SK-N-SH treated with all-trans-retinoic acid at 6 μM for 48 hours (cell line): Measurements from ENCODE around the gene FHIT.

ENCODE experiments used
- ATAC-seq: fragments of 200-7000 bp; cut with Tn5 transposase; 3 replicates; pipeline ENCODE4 v1.9.1; 2020; ENCODE audit warnings: mild to moderate bottlenecking, moderate library complexity
- BACH2 ChIP-seq: fragments of 250-450 bp; sonication (Bioruptor Pico); IDR thresholded peaks from 2 replicates; pipeline ENCODE4 v1.9.0; 2021; ENCODE audit warnings: mild to moderate bottlenecking, borderline replicate concordance
- CREB5 ChIP-seq: fragments of 250-450 bp; sonication (Bioruptor Pico); IDR thresholded peaks from 2 replicates; pipeline ENCODE4 v1.5.1; 2020; ENCODE audit warnings: low read depth, mild to moderate bottlenecking, moderate library complexity
- CSDC2 ChIP-seq: fragments of 250-450 bp; sonication (Bioruptor Pico); IDR thresholded peaks from 2 replicates; pipeline ENCODE4 v1.5.0; 2020; ENCODE audit warnings: mild to moderate bottlenecking, moderate library complexity
- GLIS3 ChIP-seq: fragments of 250-450 bp; sonication (Bioruptor Pico); IDR thresholded peaks from 2 replicates; pipeline ENCODE4 v1.5.0; 2020; ENCODE audit warnings: mild to moderate bottlenecking, moderate library complexity
- ISL1 ChIP-seq: fragments of 250-450 bp; sonication (Bioruptor Pico); IDR thresholded peaks from 2 replicates; pipeline ENCODE4 v2.1.2; 2022; ENCODE audit warnings: mild to moderate bottlenecking, moderate library complexity
- OSR1 ChIP-seq: fragments of 250-450 bp; sonication (Bioruptor Pico); IDR thresholded peaks from 2 replicates; pipeline ENCODE4 v1.8.0; 2022; ENCODE audit warnings: moderate library complexity, mild to moderate bottlenecking, inconsistent platforms
- PATZ1 ChIP-seq: fragments of 250-450 bp; sonication (Bioruptor Pico); IDR thresholded peaks from 2 replicates; pipeline ENCODE4 v1.8.0; 2020; ENCODE audit warnings: mild to moderate bottlenecking, moderate library complexity, borderline replicate concordance
- POU6F1 ChIP-seq: fragments of 250-450 bp; sonication (Bioruptor Pico); IDR thresholded peaks from 2 replicates; pipeline ENCODE4 v1.8.0; 2021; ENCODE audit warnings: low read depth, mild to moderate bottlenecking, moderate library complexity, borderline replicate concordance
- PPARA ChIP-seq: fragments of 250-450 bp; sonication (Bioruptor Pico); IDR thresholded peaks from 2 replicates; pipeline ENCODE4 v1.5.0; 2020; ENCODE audit warnings: mild to moderate bottlenecking, borderline replicate concordance
- RARB ChIP-seq: fragments of 250-450 bp; sonication (Bioruptor Pico); IDR thresholded peaks from 2 replicates; pipeline ENCODE4 v1.8.0; 2021; ENCODE audit warnings: mild to moderate bottlenecking, moderate library complexity
- SNAI2 ChIP-seq: fragments of 250-450 bp; sonication (Bioruptor Pico); IDR thresholded peaks from 2 replicates; pipeline ENCODE4 v1.5.0; 2020; ENCODE audit warnings: mild to moderate bottlenecking, moderate library complexity
- TCF4 ChIP-seq: fragments of 250-450 bp; sonication (Bioruptor Pico); IDR thresholded peaks from 2 replicates; pipeline ENCODE4 v1.8.0; 2021; ENCODE audit warnings: mild to moderate bottlenecking, moderate library complexity, borderline replicate concordance
- TOX ChIP-seq: fragments of 250-450 bp; sonication (Bioruptor Pico); IDR thresholded peaks from 2 replicates; pipeline ENCODE4 v1.8.0; 2021; ENCODE audit warnings: mild to moderate bottlenecking, moderate library complexity, borderline replicate concordance
- ZC3H10 ChIP-seq: fragments of 250-450 bp; sonication (Bioruptor Pico); IDR thresholded peaks from 2 replicates; pipeline ENCODE4 v1.5.1; 2021; ENCODE audit warnings: mild to moderate bottlenecking, moderate library complexity
- ZFP3 ChIP-seq: fragments of 250-450 bp; sonication (Bioruptor Pico); IDR thresholded peaks from 2 replicates; pipeline ENCODE4 v1.5.0; 2020; ENCODE audit warnings: mild to moderate bottlenecking, moderate library complexity
- ZFP30 ChIP-seq: fragments of 450-650 bp; formaldehyde crosslinking; IDR thresholded peaks from 2 replicates; pipeline ENCODE4 v1.5.0; 2022; ENCODE audit warnings: mild to moderate bottlenecking, moderate library complexity
- ZNF8 ChIP-seq: fragments of 450-650 bp; formaldehyde crosslinking; IDR thresholded peaks from 2 replicates; pipeline ENCODE4 v1.5.0; 2020; ENCODE audit warnings: mild to moderate bottlenecking, moderate library complexity
- TF ChIP-seq, protein P1 (sequence below): fragments of 250-450 bp; sonication (Bioruptor Pico); IDR thresholded peaks from 2 replicates; pipeline ENCODE4 v1.5.1; 2021; ENCODE audit warnings: mild to moderate bottlenecking, moderate library complexity
- TF ChIP-seq, protein P2 (sequence below): fragments of 250-450 bp; sonication (Bioruptor Pico); IDR thresholded peaks from 2 replicates; pipeline ENCODE4 v1.5.0; 2020; ENCODE audit warnings: mild to moderate bottlenecking, moderate library complexity

Gene FHIT

DNA sequence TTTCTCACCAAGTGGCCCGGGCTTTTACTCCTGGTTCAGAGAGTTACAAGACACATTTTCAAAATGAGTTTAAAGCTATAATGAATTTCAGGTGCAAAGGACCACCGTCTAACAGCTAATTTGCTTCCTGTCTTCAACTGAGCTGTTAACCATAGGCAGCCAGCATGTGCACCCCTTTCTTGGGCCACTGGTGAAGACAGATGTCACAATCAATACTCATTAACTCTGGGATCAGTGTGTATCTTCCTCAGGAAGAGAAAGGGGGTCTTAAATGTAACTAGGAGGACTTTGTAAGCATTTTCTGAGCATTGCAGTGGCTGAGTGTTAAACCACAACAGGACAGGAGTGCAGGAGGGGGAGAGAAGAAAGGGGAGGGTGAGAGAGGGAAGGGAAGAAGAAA is 1450.8 kb downstream of the FHIT start (continued):
- TF ChIP-seq PATZ1 (CRISPR knock-in tag) = no peak
- TF ChIP-seq GLIS3 = no peak
- no peak for TF ChIP-seq TCF4
- no peak for TF ChIP-seq RARB (CRISPR knock-in tag)
- TF ChIP-seq CREB5 = no peak
- TF ChIP-seq ISL1 = no peak
- TF ChIP-seq ZNF8 (CRISPR knock-in tag) = no peak
- TF ChIP-seq OSR1 (CRISPR knock-in tag) = no peak
- TF ChIP-seq, all 23 proteins: peak for 0

GRCh38 chr3:59798372-59799086 is 1452.7 kb downstream of the FHIT start:
- TF ChIP-seq TOX (CRISPR knock-in tag) (no peak), PATZ1 (CRISPR knock-in tag) (no peak)
- ATAC-seq = no peak

GRCh38 chr3:59797533-59797932 is 1453.7 kb downstream of the FHIT start:
- TF ChIP-seq ZFP3 (CRISPR knock-in tag) (no peak), BACH2 (CRISPR knock-in tag) (no peak), PPARA (CRISPR knock-in tag) (no peak), CSDC2 (CRISPR knock-in tag) (no peak), CREB5 (no peak), ZC3H10 (CRISPR knock-in tag) (no peak), ZFP30 (CRISPR knock-in tag) (no peak), POU6F1 (no peak)
- TF ChIP-seq, protein P1, sequence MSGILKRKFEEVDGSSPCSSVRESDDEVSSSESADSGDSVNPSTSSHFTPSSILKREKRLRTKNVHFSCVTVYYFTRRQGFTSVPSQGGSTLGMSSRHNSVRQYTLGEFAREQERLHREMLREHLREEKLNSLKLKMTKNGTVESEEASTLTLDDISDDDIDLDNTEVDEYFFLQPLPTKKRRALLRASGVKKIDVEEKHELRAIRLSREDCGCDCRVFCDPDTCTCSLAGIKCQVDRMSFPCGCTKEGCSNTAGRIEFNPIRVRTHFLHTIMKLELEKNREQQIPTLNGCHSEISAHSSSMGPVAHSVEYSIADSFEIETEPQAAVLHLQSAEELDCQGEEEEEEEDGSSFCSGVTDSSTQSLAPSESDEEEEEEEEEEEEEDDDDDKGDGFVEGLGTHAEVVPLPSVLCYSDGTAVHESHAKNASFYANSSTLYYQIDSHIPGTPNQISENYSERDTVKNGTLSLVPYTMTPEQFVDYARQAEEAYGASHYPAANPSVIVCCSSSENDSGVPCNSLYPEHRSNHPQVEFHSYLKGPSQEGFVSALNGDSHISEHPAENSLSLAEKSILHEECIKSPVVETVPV = no peak
- no peak for ATAC-seq

DNA sequence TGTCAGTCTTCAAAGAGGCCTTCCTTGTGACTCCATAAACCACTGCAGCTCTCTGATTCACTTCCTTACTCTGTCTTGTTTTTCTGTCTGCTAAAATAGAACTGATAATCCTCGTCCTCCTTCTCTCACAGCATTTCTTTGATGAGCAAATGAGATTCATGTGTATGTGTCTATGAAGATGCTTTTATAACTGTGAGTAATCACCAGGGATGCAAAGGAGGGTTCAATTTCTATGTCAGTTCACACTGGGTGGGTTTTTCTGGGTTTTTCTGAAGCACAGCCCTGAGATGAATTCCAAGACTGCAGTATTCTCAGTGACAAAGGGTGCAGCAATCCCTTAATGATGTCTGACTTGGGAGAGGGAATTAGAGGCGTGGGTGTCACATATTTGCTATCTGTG is 1454.8 kb downstream of the FHIT start:
- no peak for TF ChIP-seq GLIS3
- no peak for TF ChIP-seq PPARA (CRISPR knock-in tag)
- TF ChIP-seq SNAI2 (CRISPR knock-in tag) = no peak
- TF ChIP-seq ZFP30 (CRISPR knock-in tag) = no peak
- TF ChIP-seq, protein P2, sequence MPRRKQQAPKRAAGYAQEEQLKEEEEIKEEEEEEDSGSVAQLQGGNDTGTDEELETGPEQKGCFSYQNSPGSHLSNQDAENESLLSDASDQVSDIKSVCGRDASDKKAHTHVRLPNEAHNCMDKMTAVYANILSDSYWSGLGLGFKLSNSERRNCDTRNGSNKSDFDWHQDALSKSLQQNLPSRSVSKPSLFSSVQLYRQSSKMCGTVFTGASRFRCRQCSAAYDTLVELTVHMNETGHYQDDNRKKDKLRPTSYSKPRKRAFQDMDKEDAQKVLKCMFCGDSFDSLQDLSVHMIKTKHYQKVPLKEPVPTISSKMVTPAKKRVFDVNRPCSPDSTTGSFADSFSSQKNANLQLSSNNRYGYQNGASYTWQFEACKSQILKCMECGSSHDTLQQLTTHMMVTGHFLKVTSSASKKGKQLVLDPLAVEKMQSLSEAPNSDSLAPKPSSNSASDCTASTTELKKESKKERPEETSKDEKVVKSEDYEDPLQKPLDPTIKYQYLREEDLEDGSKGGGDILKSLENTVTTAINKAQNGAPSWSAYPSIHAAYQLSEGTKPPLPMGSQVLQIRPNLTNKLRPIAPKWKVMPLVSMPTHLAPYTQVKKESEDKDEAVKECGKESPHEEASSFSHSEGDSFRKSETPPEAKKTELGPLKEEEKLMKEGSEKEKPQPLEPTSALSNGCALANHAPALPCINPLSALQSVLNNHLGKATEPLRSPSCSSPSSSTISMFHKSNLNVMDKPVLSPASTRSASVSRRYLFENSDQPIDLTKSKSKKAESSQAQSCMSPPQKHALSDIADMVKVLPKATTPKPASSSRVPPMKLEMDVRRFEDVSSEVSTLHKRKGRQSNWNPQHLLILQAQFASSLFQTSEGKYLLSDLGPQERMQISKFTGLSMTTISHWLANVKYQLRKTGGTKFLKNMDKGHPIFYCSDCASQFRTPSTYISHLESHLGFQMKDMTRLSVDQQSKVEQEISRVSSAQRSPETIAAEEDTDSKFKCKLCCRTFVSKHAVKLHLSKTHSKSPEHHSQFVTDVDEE = no peak
- no peak for TF ChIP-seq CSDC2 (CRISPR knock-in tag)
- TF ChIP-seq POU6F1 = no peak
- TF ChIP-seq BACH2 (CRISPR knock-in tag) = no peak
- no peak for TF ChIP-seq ZC3H10 (CRISPR knock-in tag)
- TF ChIP-seq ZNF8 (CRISPR knock-in tag) = no peak
- TF ChIP-seq TCF4 = no peak
- ATAC-seq = no peak
